ENCODE data around the gene ADAMTSL3.

- TF ChIP-seq, protein P1, sequence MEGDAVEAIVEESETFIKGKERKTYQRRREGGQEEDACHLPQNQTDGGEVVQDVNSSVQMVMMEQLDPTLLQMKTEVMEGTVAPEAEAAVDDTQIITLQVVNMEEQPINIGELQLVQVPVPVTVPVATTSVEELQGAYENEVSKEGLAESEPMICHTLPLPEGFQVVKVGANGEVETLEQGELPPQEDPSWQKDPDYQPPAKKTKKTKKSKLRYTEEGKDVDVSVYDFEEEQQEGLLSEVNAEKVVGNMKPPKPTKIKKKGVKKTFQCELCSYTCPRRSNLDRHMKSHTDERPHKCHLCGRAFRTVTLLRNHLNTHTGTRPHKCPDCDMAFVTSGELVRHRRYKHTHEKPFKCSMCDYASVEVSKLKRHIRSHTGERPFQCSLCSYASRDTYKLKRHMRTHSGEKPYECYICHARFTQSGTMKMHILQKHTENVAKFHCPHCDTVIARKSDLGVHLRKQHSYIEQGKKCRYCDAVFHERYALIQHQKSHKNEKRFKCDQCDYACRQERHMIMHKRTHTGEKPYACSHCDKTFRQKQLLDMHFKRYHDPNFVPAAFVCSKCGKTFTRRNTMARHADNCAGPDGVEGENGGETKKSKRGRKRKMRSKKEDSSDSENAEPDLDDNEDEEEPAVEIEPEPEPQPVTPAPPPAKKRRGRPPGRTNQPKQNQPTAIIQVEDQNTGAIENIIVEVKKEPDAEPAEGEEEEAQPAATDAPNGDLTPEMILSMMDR (IDR thresholded peaks at IDR 0.05), result no peak
- no peak for TF ChIP-seq POLR2A (IDR thresholded peaks at IDR 0.05)
These were observed 162.4 kb downstream of the ADAMTSL3 start for GRCh38 chr15:83816124-83816883.

Measured in lower leg skin (tissue), 3 donors.